IPS DF 4.7 (cell line): ENCODE data around the gene LYAR.

Experiments
- DNase-seq: peaks from one replicate; pipeline ENCODE4 v3.0.0-alpha.2; 2013; ENCODE audit warnings: low spot score; ENCODE audit errors: extremely low read depth

The LYAR gene, protein sequence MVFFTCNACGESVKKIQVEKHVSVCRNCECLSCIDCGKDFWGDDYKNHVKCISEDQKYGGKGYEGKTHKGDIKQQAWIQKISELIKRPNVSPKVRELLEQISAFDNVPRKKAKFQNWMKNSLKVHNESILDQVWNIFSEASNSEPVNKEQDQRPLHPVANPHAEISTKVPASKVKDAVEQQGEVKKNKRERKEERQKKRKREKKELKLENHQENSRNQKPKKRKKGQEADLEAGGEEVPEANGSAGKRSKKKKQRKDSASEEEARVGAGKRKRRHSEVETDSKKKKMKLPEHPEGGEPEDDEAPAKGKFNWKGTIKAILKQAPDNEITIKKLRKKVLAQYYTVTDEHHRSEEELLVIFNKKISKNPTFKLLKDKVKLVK

DNA sequence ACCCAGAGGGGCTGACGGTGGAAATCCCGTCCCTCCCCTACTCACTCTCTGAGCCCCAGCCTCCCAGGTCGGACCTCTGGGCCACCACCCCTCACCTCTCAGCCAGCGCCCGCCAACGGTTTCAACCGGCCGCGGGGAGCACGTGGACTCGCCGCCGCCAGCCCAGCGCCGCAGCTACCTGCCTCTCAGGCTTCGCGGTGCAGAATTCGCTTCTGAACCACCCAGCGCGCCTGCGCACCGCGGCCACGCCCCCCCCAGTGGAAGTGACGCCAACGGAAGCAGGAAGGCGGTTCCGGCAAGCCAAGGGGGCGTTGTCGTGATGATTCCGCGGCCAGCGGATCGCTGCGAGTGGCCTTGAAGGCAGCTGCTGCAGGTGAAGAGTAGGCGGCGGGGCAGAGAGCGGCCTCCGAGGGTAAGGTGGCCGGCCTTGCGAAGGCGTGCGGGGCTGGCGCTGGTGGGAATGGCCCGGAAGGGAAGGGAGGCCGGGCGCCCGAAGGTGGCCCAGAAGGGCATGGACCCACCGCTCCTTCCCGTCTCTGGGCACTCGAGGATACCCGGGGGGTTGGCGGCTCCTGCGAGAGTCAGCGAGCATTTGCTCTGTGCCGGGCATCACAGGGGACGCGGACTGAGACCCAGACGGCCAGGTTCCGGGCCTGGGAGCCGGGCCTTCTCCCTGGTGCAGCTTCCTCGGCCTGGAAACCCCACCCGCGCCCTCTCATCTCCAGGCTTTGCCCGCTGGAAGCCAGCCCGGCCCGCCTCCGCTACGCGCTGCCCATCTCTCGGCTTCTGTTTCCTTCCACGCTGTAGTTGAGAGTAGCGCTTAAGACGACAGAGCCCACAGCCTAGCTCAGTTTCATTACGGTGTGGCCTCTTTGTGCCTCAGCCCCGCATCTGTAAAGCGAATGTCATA is at the start of gene LYAR, which contains the start of gene ZBTB49:
LYAR (minus strand) TSS at position 214 of the 910 bp plus-strand sequence. CDS start 6,412 bp downstream, outside the sequence.
ZBTB49 (plus strand) TSS at position 311 of the 910 bp plus-strand sequence. CDS start 9,695 bp downstream, outside the sequence.
- DNase-seq, result peak; percentile 46

DNA sequence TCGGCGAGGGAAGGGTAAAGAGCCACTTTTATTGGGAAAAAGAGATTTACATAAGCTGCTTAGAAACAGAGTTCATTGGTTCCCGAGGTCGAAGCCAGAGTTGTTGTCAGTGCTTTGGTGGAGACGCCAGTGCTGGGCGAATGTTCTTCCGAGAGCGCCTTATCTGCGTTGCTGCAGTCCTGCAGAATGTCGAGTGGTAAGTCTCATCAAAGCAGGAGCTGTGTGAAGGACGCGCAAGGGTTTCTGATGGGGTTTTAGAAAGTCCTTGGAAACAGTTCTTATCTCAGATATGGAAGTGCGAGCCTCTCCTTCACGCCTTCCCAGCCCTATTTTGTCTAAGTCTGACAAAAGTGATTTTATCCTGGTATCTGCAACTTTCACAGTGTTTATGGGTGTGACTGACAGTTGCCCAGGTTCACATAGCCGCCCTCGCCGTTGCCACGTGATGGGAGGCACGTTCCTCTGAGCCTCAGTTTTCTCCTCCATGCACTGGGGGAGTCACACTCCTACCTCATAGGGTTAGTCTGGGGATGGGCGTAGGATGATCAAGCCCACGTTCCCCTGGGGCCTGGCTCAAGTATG is 49.6 kb upstream of the LYAR start:
- no peak for DNase-seq

DNA sequence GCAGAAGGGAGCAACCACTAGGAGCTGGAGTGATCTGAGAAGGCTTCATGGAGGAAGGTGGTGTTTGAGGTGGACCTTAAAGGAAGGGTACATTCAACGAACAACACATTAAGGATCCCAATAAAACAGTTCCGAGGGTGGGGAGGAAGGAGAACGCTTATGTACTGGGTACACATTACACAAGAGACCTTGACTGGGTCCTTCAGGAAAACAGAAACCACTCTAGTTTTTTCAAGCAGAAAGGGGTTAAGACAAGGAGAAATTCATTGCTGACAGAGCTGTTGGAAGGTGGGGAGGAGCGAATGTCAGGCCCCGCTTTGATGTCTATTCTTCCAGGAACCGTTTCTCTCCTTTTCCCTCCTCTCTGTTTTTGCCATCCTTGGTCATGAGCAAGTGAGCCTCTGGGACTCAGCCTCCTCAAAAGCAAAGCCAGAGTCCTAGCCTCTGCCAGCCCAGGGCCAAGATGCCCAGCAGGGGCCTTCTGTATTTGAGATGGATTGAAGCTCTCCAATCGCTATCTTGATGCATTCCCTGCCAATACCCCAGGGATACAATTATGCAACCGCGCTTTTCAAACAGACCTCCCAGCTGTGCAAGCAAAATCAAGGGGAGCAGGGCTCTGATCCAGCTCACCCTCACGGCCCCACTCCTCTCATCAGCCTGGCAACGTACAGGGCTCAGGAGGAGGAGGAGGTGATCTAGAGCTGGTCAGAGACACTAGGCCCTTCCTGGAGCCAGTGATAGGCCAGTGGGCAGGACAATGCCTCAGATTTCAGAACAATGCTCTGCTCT is 48.5 kb upstream of the LYAR start:
- DNase-seq, result no peak

DNA sequence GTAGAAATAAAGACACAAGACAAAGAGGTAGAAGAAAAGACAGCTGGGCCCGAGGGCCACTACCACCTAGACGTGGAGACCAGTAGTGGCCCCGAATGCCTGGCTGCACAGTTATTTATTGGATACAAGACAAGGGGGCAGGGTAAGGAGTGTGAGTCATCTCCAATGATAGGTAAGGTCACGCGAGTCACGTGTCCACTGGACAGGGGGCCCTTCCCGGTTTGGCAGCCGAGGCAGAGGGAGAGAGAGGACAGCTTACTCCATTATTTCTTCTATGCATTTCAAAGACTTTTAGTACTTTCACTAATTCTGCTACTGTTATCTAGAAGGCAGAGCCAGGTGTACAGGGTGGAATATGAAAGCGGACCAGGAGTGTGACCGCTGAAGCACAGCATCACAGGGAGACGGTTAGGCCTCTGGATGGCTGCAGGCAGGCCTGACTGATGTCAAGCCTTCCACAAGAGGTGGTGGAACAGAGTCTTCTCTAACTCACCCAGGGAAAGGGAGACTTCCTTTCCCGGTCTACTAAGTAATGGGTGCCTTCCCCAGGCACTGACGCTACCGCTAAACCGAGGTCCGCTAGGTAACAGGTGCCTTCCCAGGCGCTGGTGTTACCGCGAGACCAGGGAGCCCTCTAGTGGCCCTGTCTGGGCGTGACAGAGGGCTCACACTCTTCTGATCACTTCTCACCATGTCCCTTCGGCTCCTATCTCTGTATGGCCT is 45.0 kb upstream of the LYAR start:
- peak; percentile 33 for DNase-seq

DNA sequence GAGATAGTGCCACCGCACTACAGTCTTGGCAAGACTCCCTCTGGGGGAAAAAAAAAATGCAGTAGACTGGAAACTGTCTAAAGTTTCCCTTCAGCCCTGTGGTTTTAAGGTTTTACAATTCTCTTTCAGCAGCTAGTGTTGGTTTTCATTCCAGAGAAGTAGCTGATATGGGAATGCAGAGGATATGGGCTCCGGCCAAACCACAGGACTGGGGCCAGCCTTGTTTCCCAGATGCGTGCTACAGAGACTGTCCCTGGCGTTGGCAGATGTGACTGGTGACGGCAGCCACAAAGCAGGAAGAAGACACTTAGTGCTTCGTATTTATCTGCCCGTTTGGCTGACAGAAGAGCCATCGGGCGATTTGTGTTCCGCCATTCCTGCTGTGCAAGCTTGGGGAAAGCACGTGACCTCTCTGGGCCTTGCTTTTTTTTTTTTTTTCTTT is 43.3 kb upstream of the LYAR start:
- DNase-seq, result no peak

DNA sequence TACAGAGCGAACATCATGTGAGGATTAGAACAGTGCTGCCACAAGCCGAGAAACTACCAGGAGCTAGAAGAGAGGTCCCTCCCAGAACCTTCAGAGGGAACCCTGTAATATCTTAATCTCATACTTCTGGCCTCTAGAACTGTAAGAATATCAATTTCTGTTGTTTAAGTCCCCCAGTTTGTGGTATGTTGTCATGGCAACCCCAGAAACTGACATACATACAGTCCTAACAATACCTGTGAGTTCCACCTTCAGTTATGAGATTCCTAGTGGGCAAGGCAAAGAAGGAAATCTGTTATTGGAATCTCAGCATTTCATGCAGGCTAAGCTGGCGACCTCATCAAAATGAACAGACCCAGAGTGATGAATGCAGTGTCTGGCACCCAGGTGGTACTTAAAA is 42.6 kb upstream of the LYAR start:
- no peak for DNase-seq

DNA sequence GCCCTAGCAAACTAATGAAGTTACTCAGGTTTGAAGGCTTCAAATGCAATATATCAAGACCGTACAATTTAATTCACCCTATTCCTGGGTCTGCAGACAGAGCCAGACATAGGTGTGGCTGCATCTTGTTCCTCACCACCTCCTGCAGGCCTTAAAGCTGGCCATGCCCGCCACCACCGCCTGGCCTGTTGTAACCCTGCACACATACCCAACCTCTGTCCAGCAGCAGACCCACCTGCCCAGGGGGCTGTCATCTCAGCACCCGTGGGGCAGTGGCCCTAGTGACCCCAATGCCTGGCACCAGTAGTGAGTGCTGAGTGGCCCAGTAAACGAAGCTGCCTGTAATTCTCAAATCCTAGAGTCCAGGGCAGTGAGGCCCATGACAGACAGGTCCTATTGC is 40.8 kb upstream of the LYAR start:
- DNase-seq, result no peak

DNA sequence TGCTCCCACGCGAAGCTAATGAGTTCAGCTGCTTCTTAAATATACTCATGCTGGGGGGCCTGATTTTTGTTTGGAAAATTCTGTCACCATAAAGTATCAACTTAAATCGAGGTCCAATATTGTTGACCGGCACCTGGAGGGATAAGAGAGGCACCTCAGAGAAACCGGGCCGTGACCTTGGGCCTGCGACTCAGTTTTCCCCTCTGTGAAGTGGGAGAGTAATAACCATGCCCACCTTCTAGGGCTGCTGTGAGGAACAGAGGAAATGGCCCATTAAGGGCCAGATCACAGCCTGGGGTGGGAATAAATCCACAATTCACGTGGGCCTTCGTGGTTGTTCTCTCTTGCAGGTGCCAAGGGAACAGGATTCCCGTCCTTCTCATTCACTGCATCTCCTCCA is 39.5 kb upstream of the LYAR start:
- no peak for DNase-seq

DNA sequence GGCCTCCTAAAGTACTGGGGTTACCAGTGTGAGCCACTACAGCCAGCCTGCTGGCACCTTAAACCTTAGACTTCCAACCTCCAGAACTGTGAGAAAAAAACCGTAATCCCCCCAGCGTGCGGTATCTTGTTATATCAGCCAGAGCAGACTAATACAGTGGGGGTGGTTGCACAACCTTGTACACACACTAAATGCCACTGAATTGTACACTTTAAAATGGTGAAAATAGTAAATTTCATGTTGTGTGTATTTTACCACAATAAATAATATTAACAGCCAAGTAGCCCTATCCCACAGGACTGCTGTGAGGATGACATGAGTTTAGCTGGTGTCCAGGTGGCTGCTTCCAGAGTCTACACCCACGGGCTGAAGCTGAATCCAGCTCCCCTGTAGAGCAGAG is 38.9 kb upstream of the LYAR start:
- DNase-seq, result no peak

DNA sequence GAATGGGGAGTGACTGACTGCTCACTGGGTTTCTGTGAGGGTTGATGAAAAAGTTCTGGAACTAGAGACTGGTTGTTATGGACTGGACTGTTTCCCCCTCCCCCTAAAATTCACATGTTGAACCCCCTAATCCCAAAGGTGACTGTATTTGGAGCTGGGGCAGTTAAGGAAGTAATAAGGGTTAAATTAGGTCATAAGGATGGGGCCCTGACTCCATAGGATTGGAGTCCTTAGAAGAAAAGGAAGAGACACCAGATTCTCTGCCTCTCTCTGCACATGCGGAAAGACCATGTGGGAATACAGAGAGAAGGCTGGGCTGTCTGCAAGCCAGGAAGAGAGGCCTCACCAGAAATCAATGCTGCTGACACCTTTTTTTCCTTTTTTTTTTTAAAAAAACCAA is 38.3 kb upstream of the LYAR start:
- no peak for DNase-seq

DNA sequence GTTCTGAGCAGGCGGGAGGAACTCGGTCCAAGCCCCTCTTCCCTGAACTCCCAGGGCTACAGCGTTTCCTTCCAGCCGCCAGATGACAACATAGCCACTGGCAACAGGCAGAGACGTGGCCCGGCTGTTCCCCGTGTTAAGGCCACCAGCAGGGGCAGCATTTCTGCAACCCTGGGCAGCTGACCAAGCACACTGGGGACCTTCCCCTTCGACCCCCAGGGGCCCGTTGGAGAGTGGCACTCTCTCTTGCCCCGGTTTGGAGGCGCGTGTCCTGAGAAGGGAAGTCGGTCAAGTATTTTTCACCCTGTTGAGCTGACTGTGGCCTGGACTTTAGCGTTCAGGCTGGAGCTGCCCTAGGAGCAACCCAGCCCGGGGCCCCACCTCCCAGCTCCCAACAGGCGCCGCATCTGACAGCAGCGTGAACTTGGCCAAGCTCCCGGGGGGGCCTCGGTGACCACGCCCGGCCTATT is 37.7 kb upstream of the LYAR start:
- peak; percentile 66 for DNase-seq

DNA sequence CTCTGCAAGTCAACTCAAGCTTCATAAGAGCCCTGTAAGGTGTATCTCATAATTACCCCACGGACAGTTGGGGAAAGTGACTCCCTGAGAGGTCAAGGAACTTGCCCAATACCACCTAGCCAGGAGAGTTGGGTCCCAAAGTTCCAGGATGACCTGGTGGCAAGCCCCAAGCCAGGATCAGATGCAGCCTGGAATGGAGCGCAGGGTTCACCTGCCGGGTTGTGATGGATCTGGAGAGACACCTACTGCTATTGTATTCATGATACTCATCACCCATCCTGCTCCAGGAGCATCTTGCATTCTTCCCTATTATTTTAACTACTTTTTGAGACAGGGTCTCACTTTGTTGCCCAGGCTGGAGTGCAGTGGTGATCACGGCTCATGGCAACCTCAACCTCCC is 36.2 kb upstream of the LYAR start:
- DNase-seq, result no peak

DNA sequence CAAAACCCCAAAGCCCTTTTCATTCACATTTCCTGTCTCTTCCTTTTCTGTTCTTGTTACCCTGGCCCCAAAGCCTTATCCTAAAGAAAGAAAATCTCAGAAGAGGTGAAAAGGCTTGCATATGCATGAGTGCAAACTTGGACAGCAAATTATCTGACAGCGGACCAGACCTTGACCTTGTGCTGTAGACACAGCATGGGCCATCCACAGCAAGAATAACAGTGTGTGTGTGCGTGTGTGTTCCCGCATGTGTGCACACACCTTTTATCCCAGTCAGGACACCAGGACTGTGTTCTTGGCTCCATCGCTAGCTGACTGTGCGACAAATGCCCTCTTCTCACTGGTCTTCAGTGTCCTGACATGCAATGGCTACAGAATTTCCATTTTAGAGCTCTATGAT is 35.4 kb upstream of the LYAR start:
- no peak for DNase-seq

DNA sequence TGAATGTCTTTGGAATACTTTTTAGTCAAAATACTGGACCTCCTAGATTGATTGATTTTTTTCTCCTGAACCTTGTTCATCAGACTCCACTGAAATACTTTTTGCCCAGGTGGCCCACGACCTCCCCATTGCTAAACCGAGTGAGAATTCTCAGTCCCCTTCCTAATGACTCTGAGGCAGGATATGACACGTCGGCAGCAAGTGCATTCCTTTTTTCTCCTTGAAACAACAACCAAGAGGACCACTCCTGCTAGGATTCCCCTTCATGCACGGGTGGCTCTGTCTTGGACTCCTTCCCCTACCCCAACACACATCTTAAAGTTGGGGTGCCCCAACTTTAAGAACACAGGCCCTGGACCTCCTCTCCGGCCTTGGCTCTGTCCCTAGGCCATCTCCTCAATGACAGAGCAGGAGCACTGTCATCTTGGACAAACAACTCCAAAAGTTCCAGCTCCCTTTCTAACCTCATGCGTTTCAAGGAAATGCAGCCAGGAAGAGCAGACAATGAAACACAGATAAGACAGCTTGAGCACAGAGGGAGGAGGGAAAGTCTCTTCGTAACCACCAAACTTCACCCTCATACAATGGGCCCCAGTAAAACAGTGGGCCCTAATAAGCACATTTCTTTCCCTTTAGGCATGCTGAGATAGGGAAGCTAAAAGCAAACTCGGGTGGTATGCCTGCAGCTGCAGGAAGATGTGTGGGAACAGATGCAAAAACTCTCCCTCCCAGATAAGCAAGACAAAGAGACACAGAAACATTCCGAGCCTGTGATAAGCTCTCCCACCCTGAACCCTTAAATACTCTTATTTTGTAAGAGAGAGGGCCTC is 34.0 kb upstream of the LYAR start:
- DNase-seq, result no peak

DNA sequence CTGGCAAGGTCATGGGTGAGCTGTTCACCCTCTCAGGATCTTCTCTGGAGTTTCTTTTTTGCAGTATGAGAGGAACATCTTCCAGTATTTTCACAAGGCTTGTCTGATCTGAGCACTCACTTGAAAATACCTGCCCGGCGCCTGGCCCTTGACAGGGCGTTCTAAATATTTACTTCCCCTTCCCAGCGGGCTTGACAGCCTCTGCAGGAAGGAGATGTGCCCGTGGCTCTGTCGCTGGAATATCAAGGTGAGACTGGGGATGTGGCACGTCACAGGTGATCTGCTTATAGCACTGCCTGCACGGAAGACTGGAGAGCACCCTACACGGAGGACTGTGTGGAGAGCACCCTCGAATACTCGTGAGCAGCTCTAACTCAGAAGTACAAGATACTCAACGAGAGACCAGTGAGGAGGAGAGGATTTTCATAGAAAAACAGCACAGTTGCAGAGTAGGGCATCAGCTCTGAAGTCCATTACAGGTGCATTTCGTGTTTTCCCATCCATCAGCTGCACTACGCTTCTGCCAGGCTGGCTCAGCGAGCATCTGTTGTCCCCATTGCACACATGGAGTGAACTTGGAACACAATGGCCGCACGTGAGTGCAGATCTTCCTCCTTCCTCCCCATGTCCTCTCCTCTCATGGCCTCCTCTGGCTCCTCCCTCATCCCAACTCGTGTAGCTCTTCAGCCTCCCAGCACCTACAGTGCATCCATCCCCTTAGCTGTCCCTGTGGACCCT is 32.2 kb upstream of the LYAR start:
- no peak for DNase-seq

DNA sequence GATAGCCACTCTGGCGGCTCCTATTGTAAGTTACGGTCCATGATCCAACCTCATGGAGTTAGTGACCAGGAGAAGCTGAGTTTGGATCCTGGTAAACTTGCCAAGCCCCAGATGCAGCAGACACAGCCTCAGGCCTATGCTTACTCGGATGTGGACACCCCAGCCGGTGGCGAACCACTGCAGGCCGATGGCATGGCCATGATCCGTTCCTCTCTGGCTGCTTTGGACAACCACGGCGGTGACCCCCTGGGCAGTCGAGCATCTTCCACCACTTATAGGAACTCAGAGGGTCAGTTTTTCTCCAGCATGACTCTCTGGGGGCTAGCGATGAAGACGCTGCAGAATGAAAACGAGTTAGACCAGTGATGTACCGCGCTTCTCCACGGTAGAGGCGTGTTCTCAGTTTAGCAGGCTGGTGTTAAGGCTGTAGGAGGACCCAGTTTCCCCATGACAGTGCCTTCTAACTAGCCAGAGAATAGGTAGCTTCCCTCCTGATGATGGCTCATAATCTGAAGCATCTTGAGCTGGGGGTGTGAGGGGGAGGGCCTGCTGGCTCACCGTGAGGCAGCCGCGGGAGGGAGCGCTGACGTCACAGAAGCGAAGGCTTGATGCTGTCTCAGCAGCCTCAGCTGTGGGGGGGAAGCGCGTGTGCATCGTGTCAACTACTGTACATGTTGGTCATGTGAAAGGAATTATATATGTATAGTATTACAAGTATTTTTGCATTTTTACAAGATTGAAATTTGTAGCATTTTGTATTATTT is 31.2 kb upstream of the LYAR start:
- no peak for DNase-seq

DNA sequence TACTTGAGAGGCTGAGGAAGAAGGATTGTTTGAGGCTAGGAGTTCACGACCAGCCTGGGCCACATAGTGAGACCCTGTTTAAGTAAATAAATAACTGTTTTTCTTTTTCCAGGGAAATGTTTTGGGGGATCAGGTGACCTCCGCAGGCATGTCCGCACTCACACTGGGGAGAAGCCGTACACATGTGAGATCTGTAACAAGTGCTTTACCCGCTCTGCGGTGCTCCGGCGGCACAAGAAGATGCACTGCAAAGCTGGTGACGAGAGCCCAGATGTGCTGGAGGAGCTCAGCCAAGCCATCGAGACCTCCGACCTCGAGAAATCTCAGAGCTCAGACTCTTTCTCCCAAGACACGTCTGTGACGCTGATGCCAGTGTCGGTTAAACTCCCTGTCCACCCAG is 30.6 kb upstream of the LYAR start:
- DNase-seq, result no peak
